Omental fat pad (tissue), 4 donors: ENCODE results near the gene CMSS1. TPM values are rescaled to one million over a fixed set of nuclear protein-coding genes. Genes with fewer than 3 reads are reported as not detected.

Source experiments
- ATAC-seq: fragments of 150-250 bp; one replicate; pipeline ENCODE4 v1.9.1; 2016; ENCODE audit warnings: mild to moderate bottlenecking, moderate library complexity; ENCODE audit not compliant: low FRiP score
- DNase-seq: peaks from one replicate; pipeline ENCODE4 v3.0.0-alpha.2; 2019; ENCODE audit warnings: low spot score
- CTCF ChIP-seq, 3 donors: fragments of 450-650 bp; IDR thresholded peaks; one replicate each; pipeline ENCODE4 v1.5.1; 2016 to 2017; ENCODE audit warnings: antibody characterized with exemption in 3 of 3, mild to moderate bottlenecking in 3 of 3, moderate library complexity in 2 of 3
- total RNA-seq, 4 donors: library from RNA; depleted of rRNA; stranded (reverse); fragments of >200 nt; gene quantifications; one replicate each; pipeline ENCODE4 v1.1.0, GENCODE V29; 2016

Gene CMSS1
- total RNA-seq, 4 donors from 2014 or later = 16.9 to 29.3 (median 21.1) TPM

- DNase-seq (no peak), ATAC-seq (no peak)
- TF ChIP-seq CTCF (IDR thresholded peaks at IDR 0.05) = no peak
Observed at GRCh38 chr3:99938270-99938911, 120.7 kb downstream of the CMSS1 start.

GRCh38 chr3:99939876-99940275 lies 122.2 kb downstream of the CMSS1 start:
- ATAC-seq (no peak), DNase-seq (no peak)
- TF ChIP-seq CTCF (IDR thresholded peaks at IDR 0.05) = no peak

- DNase-seq (no peak), ATAC-seq (no peak)
- TF ChIP-seq CTCF (IDR thresholded peaks at IDR 0.05) = no peak
Observed at GRCh38 chr3:99940350-99940749, 122.7 kb downstream of the CMSS1 start.

- DNase-seq (no peak), ATAC-seq (no peak)
- no peak for TF ChIP-seq CTCF (IDR thresholded peaks at IDR 0.05)
Observed at GRCh38 chr3:99941211-99941610, 123.5 kb downstream of the CMSS1 start.

- peak; percentile 61 for ATAC-seq
- no peak for TF ChIP-seq CTCF (IDR thresholded peaks at IDR 0.05)
- DNase-seq = no peak
Observed at GRCh38 chr3:99943931-99944761, 126.5 kb downstream of the CMSS1 start.

GRCh38 chr3:99945328-99945995 lies 127.8 kb downstream of the CMSS1 start:
- DNase-seq (no peak), ATAC-seq (no peak)
- TF ChIP-seq CTCF (IDR thresholded peaks at IDR 0.05) = no peak
